Nephron progenitor cell (in vitro differentiated cells): ENCODE measurements around the gene SCN2B.
A peak's percentile ranks its signal among the peaks of the same experiment; 100 is the strongest.

Source experiments
- DNase-seq: peaks from one replicate; pipeline ENCODE4 v3.0.0; 2021
- H3K27ac Mint-ChIP-seq: 2 replicates; pipeline ENCODE4 v1.8.0; 2021; ENCODE audit warnings: mild to moderate bottlenecking, moderate library complexity, mixed read lengths
- H3K27me3 Mint-ChIP-seq: 2 replicates; pipeline ENCODE4 v1.8.0; 2021; ENCODE audit warnings: mild to moderate bottlenecking, low read depth, mixed read lengths; ENCODE audit not compliant: poor library complexity
- H3K36me3 Mint-ChIP-seq: 2 replicates; pipeline ENCODE4 v1.8.0; 2021; ENCODE audit warnings: low read depth, mixed read lengths
- H3K4me1 Mint-ChIP-seq: 2 replicates; pipeline ENCODE4 v1.8.0; 2021; ENCODE audit warnings: mixed read lengths
- H3K4me3 Mint-ChIP-seq: 2 replicates; pipeline ENCODE4 v1.8.0; 2021; ENCODE audit warnings: mild to moderate bottlenecking, moderate library complexity, mixed read lengths
- H3K9me3 Mint-ChIP-seq: 2 replicates; pipeline ENCODE4 v1.8.0; 2021; ENCODE audit warnings: mild to moderate bottlenecking, moderate library complexity, mixed read lengths
- CTCF ChIP-seq: fragments of 200-600 bp; sonication (generic); IDR thresholded peaks from 2 replicates; pipeline ENCODE4 v1.5.0; 2021; ENCODE audit warnings: antibody characterized with exemption

The SCN2B gene

GRCh38 chr11:118124929-118125535, 51.4 kb downstream of the SCN2B start:
- DNase-seq: no peak
- H3K27ac Mint-ChIP-seq: no peak overlapping the region
- TF ChIP-seq CTCF: no peak
- H3K4me3 Mint-ChIP-seq: no peak overlapping the region
- H3K27me3 Mint-ChIP-seq: peaks cover 16% of the 10 kb centered on the region
- H3K36me3 Mint-ChIP-seq: peaks cover 8% of the 10 kb centered on the region
- H3K9me3 Mint-ChIP-seq: peaks cover 9% of the 10 kb centered on the region
- H3K4me1 Mint-ChIP-seq: peaks cover 12% of the 10 kb centered on the region

GRCh38 chr11:118120793-118121192, 55.6 kb downstream of the SCN2B start:
- no peak overlapping the region for H3K4me3 Mint-ChIP-seq
- peaks cover 14% of the 10 kb centered on the region for H3K4me1 Mint-ChIP-seq
- no peak overlapping the region for H3K27ac Mint-ChIP-seq
- H3K27me3 Mint-ChIP-seq: peaks cover 25% of the 10 kb centered on the region
- H3K9me3 Mint-ChIP-seq: peaks cover 12% of the 10 kb centered on the region
- TF ChIP-seq CTCF: no peak
- no peak for DNase-seq
- H3K36me3 Mint-ChIP-seq: peaks cover 8% of the 10 kb centered on the region

- Mint-ChIP-seq H3K9me3 (peaks cover 16% of the 10 kb centered on the region), H3K27ac (peak overlapping the region; percentile 18), H3K4me1 (peaks cover 18% of the 10 kb centered on the region), H3K27me3 (peaks cover 26% of the 10 kb centered on the region), H3K36me3 (peaks cover 8% of the 10 kb centered on the region), H3K4me3 (no peak overlapping the region)
- no peak for DNase-seq
- TF ChIP-seq CTCF: no peak
Measured at GRCh38 chr11:118117790-118118601, 58.4 kb downstream of the SCN2B start.

- TF ChIP-seq CTCF: no peak
- peaks cover 7% of the 10 kb centered on the region for H3K9me3 Mint-ChIP-seq
- no peak overlapping the region for H3K27ac Mint-ChIP-seq
- no peaks in the 10 kb centered on the region for H3K36me3 Mint-ChIP-seq
- peaks cover 28% of the 10 kb centered on the region for H3K4me1 Mint-ChIP-seq
- DNase-seq: no peak
- peaks cover 30% of the 10 kb centered on the region for H3K27me3 Mint-ChIP-seq
- no peak overlapping the region for H3K4me3 Mint-ChIP-seq
Measured at GRCh38 chr11:118115048-118115447, 61.4 kb downstream of the SCN2B start.

GRCh38 chr11:118114266-118114665, 62.2 kb downstream of the SCN2B start:
- Mint-ChIP-seq H3K27me3 (peaks cover 36% of the 10 kb centered on the region), H3K9me3 (peaks cover 7% of the 10 kb centered on the region), H3K36me3 (no peaks in the 10 kb centered on the region), H3K4me3 (no peak overlapping the region), H3K27ac (no peak overlapping the region), H3K4me1 (peaks cover 28% of the 10 kb centered on the region)
- no peak for TF ChIP-seq CTCF
- DNase-seq: no peak
